ENCODE data around the gene CAND1. TPM values are rescaled to one million over a fixed set of nuclear protein-coding genes. Genes with fewer than 3 reads are reported as not detected.

The CAND1 gene
- total RNA-seq, 2 experiments from 2014 or later = 216 to 221 TPM

GRCh38 chr12:67286257-67286656 lies 17.1 kb downstream of the CAND1 start:
- Mint-ChIP-seq H3K4me3 (no peak overlapping the region), H3K36me3 (ENCODE audit: low read depth) (peaks cover 67% of the 10 kb centered on the region), H3K4me1 (ENCODE audit: low read depth) (peaks cover 60% of the 10 kb centered on the region), H3K27me3 (no peaks in the 10 kb centered on the region), H3K27ac (no peak overlapping the region), H3K9me3 (peaks cover 5% of the 10 kb centered on the region)
- ChIA-PET POLR2A (interaction anchor here (1.8 kb wide), 1 partner anchor 17 kb away, joined by 10 read pairs; the partner anchor contains the start of gene CAND1), CTCF (interaction anchor here (0.6 to 1.2 kb wide), 2 partner anchors 125 to 651 kb away, joined by 3 read pairs; no protein-coding TSS in a partner anchor)
- DNase-seq = no peak
- TF ChIP-seq CTCF (IDR thresholded peaks at IDR 0.05) = no peak
- ATAC-seq = no peak
- intact Hi-C loops (cut with micrococcal nuclease) = no loop called here

- Mint-ChIP-seq H3K36me3 (ENCODE audit: low read depth) (peaks cover 62% of the 10 kb centered on the region), H3K27me3 (no peaks in the 10 kb centered on the region), H3K4me3 (no peak overlapping the region), H3K4me1 (ENCODE audit: low read depth) (peaks cover 55% of the 10 kb centered on the region), H3K9me3 (peaks cover 5% of the 10 kb centered on the region), H3K27ac (no peak overlapping the region)
- CTCF ChIA-PET = interaction anchor here (1.2 kb wide), 1 partner anchor 126 kb away, joined by 3 read pairs; no protein-coding TSS in a partner anchor
- POLR2A ChIA-PET = interaction anchor here (1.8 kb wide), 1 partner anchor 18 kb away, joined by 10 read pairs; the partner anchor contains the start of gene CAND1
- intact Hi-C loops (cut with micrococcal nuclease) = no loop called here
- ATAC-seq (no peak), DNase-seq (no peak)
- TF ChIP-seq CTCF (IDR thresholded peaks at IDR 0.05) = no peak
These were observed 18.2 kb downstream of the CAND1 start for GRCh38 chr12:67287311-67287710.

GRCh38 chr12:67288561-67288960 lies 19.4 kb downstream of the CAND1 start:
- ATAC-seq (peak; percentile 73), DNase-seq (peak; percentile 11)
- Mint-ChIP-seq H3K9me3 (peaks cover 5% of the 10 kb centered on the region), H3K4me1 (ENCODE audit: low read depth) (peaks cover 53% of the 10 kb centered on the region), H3K36me3 (ENCODE audit: low read depth) (peaks cover 58% of the 10 kb centered on the region), H3K4me3 (no peak overlapping the region), H3K27me3 (no peaks in the 10 kb centered on the region), H3K27ac (peak overlapping the region; percentile 83)
- POLR2A ChIA-PET = interaction anchor here (0.7 to 1.0 kb wide), 2 partner anchors 12 to 19 kb away, joined by 3 to 4 read pairs; partner anchors contain the start of gene CAND1
- intact Hi-C loops (cut with micrococcal nuclease) = no loop called here
- CTCF ChIA-PET = no interaction called here
- no peak for TF ChIP-seq CTCF (IDR thresholded peaks at IDR 0.05)

- Mint-ChIP-seq H3K27ac (no peak overlapping the region), H3K4me3 (no peak overlapping the region), H3K27me3 (no peaks in the 10 kb centered on the region), H3K36me3 (ENCODE audit: low read depth) (peaks cover 54% of the 10 kb centered on the region), H3K4me1 (ENCODE audit: low read depth) (peaks cover 47% of the 10 kb centered on the region), H3K9me3 (peaks cover 5% of the 10 kb centered on the region)
- intact Hi-C loops (cut with micrococcal nuclease) = no loop called here
- CTCF ChIA-PET = no interaction called here
- DNase-seq (no peak), ATAC-seq (no peak)
- POLR2A ChIA-PET = no interaction called here
- TF ChIP-seq CTCF (IDR thresholded peaks at IDR 0.05) = no peak
These were observed 21.2 kb downstream of the CAND1 start for GRCh38 chr12:67290378-67290777.

- peaks cover 50% of the 10 kb centered on the region for H3K36me3 Mint-ChIP-seq (ENCODE audit: low read depth)
- intact Hi-C loops (cut with micrococcal nuclease) = no loop called here
- no peak overlapping the region for H3K27ac Mint-ChIP-seq
- H3K4me3 Mint-ChIP-seq = no peak overlapping the region
- H3K9me3 Mint-ChIP-seq = no peaks in the 10 kb centered on the region
- H3K27me3 Mint-ChIP-seq = no peaks in the 10 kb centered on the region
- TF ChIP-seq CTCF (IDR thresholded peaks at IDR 0.05) = no peak
- DNase-seq = no peak
- H3K4me1 Mint-ChIP-seq (ENCODE audit: low read depth) = peaks cover 15% of the 10 kb centered on the region
- POLR2A ChIA-PET = interaction anchor here (0.7 kb wide), 1 partner anchor 19 kb away, joined by 3 read pairs; no protein-coding TSS in a partner anchor
- CTCF ChIA-PET = no interaction called here
- no peak for ATAC-seq
These were observed 30.4 kb downstream of the CAND1 start for GRCh38 chr12:67299526-67299925.

Data from activated CD8-positive, alpha-beta T cell treated with anti-CD3 and anti-CD28 coated beads for 36 hours (primary cell).